EL (cell line): ENCODE measurements around the gene SLC26A11.
"Not testable (repeated sequence)": the region's sequence is repeated elsewhere in the genome, so short reads cannot be mapped to it uniquely, and the experiment has no call there.

ENCODE experiments used
- DNase-seq: peaks from one replicate; pipeline ENCODE4 v3.0.0-alpha.2; 2016

Gene SLC26A11

GRCh38 chr17:80263253-80264204 is 43.3 kb downstream of the SLC26A11 start:
- peak; percentile 93 for DNase-seq

- DNase-seq, result no peak
Observed at GRCh38 chr17:80264205-80265075, 44.2 kb downstream of the SLC26A11 start.

DNA sequence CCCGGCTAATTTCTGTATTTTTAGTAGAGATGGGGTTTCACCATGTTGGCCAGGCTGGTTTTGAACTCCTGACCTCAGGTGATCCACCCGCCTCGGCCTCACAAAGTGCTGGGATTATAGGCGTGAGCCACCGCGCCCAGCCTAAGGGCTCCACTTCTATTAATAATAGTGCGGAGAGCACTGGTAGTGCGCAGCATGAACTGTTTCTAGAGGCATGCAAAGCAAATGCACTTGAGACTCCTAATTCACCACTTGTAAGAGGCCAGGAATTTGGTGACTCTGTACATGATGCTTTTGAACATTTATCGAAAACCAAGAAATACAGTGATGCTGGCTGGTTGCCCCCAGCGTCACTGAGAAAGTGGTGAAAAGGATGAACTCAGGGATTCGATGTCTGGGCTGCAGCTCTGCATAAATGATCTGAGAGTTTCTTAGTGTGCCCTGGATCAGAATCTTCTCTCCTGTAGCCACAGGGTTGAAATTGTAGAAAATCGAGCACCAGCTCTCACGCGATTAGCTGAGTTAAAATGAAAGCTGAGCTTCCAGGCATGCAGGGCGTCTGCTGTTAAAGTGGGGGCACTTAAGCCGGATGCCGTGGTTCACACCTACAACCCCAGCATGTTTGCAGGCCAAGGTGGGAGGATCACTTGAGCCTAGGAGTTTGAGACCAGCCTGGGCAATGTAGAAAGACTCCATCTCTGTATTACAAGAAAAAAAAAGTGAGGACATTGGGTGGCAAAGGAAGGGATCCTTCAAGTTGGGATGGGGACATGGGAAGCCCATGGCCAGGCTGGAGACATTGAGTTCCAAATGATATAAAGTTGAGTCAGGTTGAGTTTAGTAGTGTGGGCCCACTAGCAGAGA is 45.2 kb downstream of the SLC26A11 start:
- no peak for DNase-seq

- DNase-seq, result no peak
Observed at GRCh38 chr17:80267391-80267790, 47.2 kb downstream of the SLC26A11 start.

- no peak for DNase-seq
Observed at GRCh38 chr17:80268427-80268826, 48.2 kb downstream of the SLC26A11 start.

GRCh38 chr17:80269405-80269807 is 49.2 kb downstream of the SLC26A11 start:
- DNase-seq, result no peak

- DNase-seq, result no peak
Observed at GRCh38 chr17:80270104-80270503, 49.9 kb downstream of the SLC26A11 start.

GRCh38 chr17:80270836-80271235 is 50.6 kb downstream of the SLC26A11 start:
- DNase-seq, result peak; percentile 41

DNA sequence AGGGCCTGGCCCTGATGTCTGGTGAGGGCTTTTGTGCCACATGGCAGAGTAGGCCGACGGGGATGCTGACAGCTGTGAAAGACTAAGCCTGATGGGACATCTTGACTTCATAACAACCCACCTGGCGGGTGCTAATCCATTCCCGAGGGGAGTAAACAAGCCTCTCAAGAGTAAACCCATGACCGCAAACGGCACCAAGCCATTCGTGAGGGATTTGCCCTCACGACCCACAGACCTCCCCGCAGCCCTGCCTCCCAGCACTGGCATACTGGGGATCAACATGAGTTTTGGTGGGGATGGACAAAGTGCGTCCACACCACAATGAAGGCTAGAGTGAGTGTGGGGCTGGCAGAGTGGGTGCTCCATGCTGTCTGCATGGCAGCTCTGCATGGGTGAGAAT is 52.1 kb downstream of the SLC26A11 start:
- no peak for DNase-seq

DNA sequence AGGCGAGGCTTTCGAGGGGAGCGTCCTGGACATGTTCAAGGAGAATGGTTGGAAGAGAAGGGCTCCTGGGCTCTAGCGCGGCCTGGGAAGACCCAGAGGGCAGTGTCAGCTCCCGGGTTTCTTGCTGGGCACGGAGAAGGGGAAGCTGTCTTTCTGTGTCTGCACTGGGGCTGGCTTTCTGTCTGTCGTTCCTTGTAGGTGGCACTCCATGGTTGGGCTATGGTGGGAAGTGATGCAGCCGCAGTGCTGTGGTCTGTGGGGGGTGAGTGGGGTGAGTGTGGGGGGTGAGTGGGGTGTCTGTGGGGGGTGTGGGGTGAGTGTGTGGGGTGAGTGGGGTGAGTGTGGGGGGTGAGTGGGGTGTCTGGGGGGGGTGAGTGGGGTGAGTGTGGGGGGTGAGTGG is 54.1 kb downstream of the SLC26A11 start:
- DNase-seq, result no peak

DNA sequence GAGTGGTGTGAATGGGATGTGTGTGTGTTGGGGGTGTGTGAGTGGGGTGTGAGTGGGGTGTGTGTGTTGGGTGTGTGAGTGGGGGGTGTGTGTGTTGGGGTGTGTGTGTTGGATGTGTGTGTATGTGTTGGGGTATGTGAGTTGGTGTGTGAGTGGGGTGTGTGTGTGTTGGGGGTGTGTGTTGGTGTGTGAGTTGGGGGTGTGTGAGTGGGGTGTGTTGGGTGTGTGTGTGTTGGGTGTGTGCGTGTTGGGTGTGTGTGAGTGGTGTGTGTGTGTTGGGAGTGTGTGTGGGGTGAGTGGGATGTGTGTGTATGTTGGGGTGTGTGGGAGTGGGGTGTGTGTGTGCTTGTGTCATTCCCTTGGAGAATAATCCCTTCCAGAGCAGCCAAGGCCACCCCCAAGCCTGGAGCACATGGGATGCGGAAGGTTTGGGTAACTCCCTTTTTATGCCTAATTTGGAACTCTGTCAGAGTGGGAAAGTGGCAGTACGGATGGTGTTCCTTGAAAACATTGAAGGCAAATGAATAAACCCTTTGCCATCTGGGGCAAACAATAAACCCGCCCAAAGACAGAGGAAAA is 54.7 kb downstream of the SLC26A11 start:
- no peak for DNase-seq

- not testable (repeated sequence) for DNase-seq
Observed at GRCh38 chr17:80275857-80276256, 55.6 kb downstream of the SLC26A11 start.

DNA sequence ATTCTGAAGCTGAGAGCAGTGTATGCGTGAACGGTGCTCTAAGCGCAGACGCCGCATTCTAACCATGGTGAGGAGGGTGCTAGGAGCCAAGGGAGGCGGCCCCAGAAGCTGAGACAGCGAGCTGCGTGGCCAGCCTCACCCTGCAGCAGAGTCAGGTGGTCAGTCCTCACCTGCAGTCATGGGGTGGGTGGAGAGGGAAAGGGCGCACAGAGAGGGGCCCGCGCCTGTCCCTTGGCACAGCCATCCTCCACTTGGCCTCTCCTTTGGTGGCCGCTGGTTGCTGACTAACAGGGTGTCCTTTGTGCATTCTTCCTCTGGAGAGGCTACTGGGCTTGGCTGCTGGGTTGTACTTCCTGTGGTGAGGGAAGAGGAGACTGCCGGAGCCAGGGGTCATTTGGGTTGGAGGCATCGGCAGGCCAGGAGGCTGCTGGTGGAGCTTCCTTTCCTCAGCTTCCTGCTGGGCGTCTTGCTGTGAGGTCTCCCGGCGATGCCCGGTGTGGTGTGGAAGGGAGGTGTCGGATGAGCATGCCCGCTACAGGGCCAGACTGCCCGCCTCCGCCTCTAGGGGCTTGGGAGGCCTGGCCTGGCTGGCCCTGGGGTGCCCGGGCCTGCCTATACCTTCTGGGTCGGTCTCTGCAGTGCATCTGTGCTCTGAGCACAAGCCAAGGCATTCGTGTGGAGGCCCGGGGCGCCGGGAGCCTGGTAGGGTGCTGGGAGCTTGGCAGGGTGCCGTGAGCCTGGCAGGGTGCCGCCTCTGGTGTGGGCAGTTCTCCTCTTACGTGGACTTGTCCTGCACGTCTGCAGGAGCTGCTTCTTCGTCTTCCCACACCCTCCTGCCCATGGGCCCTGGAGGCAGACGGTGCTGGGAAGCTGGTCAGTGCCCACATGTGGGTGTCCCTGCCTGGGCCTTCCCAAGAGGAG is 57.8 kb downstream of the SLC26A11 start:
- no peak for DNase-seq

DNA sequence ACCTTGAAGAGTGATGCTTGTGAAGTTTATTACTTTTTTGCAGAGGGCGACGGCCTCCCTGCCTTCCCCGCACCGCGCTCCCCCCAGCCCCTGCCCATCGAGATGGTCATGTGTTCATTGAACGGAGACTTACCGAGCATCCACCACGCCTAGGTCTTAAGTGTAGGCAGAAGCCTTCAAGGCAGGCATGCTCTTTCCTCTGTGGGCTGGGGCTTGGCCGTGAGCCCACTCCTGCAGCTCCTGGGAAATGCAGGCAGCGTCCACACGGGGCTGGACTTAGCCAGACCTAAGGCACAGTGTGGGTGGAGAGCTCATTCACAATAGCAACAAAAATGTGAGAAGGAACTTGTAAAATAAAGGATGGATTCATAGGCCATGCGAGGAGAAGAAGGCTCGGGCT is 59.7 kb downstream of the SLC26A11 start:
- peak; percentile 62 for DNase-seq

DNA sequence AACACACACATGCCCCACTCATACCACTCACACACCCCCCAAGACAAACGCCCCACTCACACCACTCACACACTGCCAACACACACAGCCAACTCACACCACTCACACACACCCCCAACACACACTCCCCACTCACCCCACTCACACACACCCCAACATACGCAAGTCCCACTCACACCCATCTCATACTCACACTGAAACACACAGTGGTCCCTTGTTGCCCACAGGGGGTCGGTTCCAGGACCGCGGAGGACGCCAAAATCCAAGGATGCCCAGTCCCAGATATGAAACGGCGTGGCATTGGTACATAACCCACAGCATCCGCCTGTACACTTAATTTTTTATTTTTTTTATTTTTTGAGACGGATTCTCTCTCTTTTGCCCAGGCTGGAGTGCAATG is 61.3 kb downstream of the SLC26A11 start:
- DNase-seq, result no peak

- no peak for DNase-seq
Observed at GRCh38 chr17:80283116-80283852, 63.1 kb downstream of the SLC26A11 start.

DNA sequence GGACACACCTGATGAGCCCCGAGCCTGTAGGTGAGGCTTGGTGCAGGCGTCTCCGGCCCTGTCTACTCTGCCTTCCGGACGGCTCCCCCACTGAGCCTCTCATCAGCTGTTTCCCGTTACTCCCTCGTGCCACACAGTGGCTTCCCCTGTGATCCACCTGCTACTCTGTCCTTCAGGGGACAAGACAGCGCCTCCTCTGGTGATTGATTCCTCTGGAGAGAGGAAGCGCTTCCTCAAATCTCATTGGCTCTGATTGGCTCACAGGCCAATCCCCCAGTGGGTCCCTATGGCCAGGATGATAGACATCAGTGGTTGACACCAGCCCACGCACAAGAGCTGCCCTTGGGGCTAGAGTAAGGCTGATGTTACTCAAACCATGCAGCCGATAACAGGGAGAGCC is 64.4 kb downstream of the SLC26A11 start:
- no peak for DNase-seq

DNA sequence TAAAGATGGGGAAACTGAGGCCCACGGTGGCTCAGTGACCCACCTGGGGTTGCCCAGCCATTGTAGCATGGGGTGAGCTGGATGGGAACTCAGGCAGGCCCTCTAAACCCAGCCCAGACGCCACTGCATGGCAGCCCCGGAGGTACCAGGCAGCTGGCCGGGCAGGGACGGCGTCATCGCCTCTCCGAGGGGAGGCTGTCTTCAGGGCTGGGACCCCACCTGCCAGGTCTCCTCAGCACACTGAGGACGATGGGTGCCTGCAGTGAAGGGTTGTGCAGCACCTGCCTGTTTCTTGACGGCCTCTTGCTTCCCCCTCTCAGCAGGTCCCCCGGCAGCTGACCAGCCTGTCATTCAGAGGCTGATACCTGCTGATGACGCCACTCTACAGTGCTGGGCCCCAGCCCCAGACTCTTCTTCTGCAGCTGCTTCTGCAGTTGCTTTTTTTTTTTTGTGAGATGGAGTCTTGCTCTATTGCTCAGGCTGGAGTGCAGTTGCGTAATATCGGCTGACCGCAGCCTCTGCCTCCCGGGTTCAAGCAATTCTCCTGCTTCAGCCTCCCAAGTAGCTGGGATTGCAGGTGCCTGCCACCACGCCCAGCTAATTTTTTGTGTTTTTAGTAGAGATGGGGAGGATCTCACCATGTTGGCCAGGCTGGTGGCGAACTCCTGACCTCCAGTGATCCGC is 65.2 kb downstream of the SLC26A11 start:
- DNase-seq, result no peak

DNA sequence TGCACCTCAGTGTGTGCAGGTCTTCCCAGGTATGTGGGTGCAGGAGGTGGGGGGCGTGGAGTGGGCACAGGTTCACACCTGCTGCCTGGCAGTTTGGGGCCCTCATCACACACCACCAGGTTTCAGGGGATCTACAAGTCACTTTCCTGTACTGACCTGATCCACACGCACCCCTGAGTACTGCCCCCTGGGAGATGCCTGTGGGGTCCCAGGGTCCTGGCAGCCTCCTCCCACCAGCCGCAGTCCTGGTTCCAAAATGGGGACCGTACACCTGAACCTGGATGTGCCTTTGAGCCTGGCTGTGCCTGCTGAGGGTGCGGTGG is 66.4 kb downstream of the SLC26A11 start:
- no peak for DNase-seq

- DNase-seq, result no peak
Observed at GRCh38 chr17:80287038-80287437, 66.8 kb downstream of the SLC26A11 start.
